Activated CD4-positive, CD25-positive, alpha-beta regulatory T cell treated with anti-CD3 and anti-CD28 coated beads, Interleukin-2, amount 50 U/mL, for 72 hours (primary cell): Measurements from ENCODE around the gene RBBP7.

Source experiments
- DNase-seq: peaks from one replicate; pipeline ENCODE4 v3.0.0; 2021

RBBP7 gene

DNA sequence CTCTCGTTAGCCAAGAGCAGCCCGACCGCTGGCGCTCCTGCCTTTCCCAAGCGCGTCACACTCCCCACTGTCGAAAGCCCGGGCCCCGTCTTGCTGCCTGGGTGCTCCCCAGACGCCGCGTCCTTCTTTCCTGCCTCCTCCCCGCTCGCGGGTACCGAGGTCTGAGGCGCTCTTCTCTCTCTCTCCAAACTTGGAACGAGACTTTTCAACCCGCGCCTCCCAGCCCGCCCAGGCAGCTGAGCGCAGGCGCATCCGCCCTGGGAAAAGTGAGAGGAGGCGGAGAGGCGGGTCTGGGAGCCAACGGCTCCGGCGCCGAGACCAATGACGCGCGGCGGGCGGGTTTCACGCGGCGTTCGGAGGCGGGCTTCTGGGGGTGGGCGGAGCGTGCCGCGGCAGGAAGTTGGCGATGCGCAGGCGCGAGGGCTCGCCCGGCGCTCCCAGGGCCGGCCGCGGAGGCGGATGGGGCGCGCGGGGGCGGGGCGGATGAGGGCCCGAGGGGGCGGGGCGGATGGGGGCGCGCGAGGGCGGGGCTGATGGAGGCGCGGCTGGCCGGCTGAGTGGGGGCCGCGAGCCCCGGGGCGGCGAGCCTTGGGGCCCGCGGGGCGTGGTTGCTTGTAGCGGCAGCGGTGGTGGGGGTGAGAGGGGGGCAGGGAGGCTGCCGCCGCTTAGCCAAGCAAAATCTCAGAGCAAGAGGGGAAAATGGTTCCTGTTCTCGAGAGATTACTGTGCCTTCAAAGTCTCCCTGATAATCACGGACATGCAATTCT is at the start of gene RBBP7:
RBBP7 (minus strand) TSS at position 268 of the 767 bp plus-strand sequence. CDS start 309 bp downstream, outside the sequence.
- DNase-seq: peak; percentile 96

DNA sequence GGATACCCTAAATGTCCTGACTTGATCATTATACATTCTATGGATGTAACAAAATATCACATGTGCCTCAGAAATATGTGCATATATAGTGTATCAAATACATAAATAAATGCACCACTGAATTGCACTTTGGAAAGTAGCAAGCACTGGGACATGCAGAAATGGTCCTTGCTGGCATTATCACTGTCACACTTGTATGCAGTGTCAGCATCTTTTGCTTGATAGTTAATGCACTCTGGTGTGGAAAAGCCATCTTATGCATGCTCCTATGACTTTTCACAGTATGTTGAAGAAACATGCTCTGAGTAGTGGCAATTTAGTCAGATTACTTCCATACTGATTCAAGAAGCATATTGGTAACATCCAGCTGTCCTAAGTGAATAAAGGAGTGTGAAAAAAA is 48.8 kb upstream of the RBBP7 start:
- no peak for DNase-seq

DNA sequence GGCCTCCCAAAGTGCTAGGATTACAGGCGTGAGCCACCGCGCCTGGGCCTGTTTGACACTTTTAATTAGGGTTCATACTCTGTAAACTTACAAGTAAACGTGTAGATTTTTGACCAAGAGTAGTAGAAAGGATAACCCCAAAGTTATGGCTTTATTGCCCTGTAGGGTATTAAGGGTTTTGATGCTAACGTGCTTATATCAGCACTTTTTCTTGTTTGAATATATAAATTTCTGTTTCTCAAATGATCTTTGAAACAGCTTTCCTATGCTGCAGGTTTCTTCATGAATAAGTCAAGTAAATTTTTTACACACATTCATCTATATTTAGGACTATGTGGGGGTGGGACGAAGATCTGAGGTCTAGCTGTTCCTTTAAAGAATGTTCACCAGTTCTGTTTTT is 47.0 kb upstream of the RBBP7 start:
- DNase-seq: no peak

DNA sequence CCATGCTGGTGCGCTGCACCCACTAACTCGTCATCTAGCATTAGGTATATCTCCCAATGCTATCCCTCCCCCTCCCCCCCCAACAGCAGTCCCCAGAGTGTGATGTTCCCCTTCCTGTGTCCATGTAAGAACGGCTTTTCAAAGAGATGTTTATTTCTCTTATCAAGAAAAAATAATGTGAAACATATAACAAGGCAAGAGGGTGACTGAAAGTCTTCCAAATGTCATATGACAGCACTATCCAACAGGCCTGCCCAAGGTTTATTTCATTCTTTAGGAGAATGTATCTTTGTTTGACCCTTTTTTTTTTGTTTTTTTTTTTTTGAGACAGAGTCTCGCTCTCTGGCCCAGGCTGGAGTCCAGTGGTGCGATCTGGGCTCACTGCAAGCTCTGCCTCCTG is 46.4 kb upstream of the RBBP7 start:
- DNase-seq: no peak

DNA sequence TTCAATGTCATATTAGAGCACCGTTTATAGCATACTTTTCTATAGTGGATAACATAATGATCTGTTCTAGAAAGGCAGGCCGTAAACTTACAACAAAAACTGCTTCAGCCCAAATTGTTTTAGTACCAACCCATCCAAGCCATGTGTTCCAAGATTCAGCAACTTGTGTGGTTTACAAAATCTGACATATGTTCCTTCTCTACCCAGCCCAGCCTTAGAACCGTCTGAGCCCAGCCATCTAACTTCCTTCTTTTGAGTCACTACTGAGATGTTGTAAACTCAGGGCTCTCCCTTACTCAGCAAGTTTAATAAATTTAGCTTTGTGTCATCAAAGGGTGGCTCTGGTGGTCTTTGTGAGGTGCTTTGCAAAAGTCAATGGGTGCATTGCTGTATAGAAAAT is 43.9 kb upstream of the RBBP7 start:
- no peak for DNase-seq

DNA sequence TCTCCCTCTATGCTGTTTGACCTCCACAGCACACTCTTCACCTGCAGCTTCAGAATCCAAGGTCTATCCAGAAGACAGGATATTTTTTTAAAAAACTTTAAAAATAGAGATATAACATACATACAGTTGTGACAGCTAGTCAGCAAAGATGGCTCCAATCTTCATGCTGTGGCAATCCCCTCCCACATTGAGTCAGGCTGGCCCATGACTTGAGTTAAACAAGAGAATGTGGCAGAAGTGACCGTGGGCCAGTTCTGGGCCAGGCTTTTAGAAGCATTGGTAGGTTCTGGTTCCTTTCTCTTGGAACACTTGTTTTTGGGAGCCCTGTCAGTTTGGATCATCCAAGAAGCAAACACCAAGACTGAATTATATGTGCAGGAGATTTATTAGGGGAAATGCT is 40.2 kb upstream of the RBBP7 start:
- DNase-seq: no peak

DNA sequence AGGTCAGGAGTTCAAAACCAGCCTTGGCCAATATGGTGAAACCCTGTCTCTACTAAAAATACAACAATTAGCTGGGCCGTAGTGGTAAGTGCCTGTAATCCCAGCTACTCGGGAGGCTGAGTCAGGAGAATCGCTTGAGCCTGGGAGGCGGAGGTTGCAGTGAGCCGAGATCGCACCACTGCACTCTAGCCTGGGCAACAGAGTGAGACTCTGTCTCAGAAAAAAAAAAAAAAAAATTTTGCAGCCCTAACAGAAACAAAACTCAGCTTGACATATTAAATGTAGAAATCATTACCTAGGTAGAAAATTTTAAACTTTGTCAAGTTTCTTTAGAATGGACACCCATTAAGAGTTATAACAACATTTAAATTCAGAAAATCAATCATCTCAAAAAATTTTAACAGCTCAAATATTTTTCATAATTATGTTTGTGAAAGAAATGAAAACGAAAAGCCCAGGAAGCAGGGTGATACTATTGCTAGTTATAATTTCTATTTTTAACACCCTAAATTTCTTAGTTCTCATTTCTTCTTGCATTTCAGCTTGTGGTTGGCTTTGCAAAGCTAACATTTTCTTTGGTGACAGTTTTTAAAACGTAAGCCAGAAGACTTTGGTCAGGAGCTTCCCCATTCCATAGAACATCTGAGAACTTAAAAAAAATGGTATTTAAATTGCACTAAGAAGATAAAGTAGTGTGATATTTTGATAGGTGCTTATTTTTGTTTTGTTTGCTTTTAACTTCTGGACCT is 33.3 kb upstream of the RBBP7 start:
- no peak for DNase-seq

DNA sequence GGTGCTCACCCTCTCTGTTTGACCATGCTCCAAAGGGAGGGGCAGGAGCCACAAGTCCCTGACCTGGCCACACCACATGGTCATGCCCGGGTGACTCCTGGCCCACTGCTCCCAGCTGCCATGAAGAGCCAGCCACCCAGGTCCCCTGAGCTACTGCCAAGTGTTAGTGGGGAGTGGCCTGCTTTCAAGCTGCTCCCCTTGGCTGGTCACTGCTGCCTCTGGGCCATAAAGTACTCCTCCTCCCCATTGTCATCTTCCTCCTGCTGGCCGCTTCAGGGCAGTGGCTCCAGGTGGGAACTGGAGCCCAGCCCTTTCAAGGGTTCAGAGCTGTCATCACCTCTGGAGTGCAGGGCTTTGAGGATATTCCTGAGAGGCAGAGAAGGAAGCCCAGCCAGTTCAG is 27.3 kb upstream of the RBBP7 start:
- no peak for DNase-seq

DNA sequence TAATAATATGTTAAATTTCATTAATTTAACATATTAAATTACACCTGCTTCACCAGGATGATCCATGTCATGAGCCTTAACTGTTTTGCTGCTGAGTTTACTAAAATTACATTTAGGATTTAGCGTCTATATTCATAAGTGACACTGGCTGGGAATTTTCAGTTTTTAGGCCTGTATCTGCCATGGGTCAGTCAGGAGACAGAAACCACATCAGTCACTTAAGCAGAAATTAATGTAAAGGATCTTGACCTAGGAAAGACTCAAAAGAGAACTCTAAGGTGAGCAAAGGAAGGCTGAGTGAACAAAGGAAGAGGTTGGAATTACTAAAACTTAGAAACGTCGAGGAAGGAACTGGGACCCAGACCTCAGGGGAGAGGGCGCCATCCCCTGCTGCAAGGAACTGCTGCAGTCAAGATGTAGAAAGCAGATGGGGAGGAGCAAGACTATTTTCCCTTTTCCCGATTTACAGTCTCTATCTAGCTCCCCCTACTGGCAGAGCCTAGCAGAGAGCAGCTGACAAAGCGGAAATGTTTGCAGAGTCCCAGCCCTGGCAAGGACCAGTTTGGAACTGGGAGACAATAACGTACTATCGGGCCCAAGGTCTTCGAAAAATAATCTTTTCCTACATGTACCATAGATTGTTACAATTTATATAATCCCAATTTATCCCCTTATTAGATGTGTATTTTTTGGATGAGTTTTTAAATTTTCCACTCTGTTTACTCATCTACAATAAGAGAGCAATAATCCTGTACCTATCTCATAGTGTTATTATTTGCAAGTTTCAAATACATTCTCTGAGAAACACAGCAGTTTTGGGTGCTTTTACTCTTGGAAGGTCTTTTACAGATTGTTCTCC is 22.6 kb upstream of the RBBP7 start:
- peak; percentile 40 for DNase-seq

DNA sequence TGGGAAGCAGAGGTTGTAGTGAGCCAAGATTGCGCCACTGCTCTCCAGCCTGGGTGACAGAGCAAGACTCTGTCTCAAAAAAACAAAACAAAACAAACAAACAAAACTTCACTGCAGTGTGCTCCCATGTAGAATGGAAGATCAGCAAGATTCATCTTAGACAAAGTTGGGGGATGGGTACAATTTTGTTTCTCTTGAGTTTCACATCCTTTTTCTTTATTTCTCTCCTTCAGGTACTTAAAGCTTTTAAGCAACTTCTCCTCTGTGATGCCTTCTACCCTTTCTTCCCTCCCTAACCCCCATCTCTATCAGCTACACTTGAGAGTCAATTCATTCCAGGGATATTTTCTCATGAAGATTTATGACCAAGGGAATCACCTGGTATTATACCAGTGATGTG is 15.5 kb upstream of the RBBP7 start:
- no peak for DNase-seq

DNA sequence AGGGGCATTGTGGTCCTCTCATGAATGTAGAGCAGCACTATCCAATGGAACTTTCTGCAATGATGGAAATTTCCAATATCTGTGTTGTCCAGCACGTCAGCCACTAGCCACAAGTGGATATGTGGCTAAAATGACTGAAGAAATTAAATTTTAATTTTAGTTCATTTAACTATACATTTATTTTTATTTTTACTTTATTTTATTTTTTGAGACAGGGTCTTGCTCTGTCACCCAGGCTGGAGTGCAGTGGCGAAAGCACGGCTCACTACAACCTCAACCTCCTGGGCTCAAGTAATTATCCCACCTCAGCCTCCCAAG is 13.3 kb upstream of the RBBP7 start:
- DNase-seq: no peak

DNA sequence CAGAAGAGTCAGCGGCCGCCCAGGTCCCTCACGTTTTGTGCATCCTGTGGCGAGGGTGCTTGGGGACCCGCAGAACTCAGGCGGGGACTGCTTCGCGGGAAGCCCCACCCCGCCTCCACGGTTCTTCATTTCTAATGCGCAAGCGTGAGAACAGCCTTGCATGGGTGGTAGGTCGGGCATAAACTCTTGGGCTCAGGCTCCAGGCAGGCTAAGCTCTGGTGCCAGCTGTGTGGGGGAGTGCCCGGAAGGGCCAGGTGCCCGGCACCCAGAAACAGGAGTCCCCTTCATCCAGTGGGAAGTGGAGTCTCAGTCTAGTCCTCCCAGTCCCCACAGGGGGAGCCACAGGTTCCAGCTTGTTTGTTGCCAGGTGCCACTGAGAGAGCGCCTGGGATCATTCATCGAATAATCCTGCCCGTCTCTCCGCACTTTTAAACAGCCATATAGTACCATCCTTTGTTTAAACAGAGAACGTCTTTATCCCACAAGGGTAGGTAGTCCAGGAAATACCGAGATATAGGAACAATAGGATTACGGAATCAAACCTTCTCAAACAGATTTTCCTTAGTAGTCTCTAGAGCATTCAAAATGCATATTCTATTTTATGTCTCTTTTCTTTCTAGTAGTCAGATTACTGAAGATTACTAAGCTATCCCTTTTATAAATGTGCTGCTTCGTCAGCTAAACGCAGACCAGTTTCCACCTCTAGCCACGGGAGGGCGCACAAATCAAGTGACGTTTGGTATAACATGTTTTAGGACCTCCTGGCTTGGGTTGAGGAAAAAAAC is 12.7 kb upstream of the RBBP7 start:
- DNase-seq: peak; percentile 62

DNA sequence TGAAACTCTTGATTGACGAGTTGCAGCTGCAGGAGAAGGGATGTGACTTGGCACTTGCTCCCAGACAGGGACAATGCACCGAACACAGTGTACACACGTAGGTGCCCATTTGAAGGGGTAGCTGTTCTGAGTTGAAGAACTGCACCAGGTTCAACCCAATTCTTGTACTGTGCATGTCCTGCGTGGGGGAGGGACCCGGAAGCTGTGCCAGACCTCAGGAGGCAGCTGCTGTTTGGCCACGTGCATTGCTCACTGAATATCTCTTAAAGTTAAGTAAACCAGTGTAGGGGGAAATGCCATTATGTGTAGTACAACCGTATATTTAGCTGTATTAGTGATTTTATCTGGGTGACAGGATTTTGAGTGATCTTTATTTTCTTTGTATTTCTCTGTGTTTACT is 12.0 kb upstream of the RBBP7 start:
- DNase-seq: no peak

DNA sequence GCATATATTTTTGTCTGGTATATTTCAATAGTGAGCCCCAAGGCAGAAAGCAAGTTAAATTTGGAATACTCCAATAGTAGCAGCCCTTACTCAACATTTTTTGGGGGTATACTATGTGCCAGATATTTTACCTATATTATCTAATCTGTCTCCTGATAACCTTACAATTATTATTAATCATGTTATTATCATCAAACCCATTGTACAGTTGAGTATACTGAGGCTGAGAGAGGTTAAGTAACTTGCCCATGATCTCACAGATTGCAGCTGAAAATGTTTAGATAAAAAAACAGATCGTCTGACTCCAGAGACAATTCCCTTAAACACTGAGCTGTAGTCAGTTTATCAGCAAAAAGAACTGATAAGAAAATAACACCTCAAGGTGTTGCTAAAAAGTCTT is 6.5 kb upstream of the RBBP7 start:
- DNase-seq: no peak

DNA sequence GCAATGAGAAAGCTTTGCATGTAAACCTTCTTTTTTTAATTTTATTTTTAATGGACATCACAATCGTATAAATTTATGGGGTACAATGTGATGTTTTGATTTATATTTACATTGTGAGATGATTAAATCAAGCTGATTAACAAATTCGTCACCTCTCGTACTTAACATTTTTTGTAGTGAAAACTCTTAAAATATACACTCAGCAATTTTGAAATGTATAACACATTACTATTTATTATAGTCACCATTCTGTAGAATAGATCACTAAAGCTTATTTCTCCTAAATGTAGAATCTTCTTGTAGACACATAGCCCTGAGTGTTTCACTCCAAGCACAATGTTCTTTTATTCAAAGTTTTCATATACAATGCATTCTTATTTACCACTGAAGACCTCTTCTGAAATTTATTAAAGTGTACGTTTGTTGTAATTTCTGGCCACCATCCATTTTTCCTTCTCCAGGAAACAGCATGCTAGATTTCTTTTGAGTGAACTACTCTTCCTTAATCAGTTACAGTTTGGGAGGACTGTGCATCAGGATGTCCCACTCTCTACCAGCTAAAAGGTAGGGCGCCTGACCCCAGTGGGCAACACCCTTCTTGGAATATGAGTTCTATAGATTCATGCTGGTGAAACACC is 4.4 kb upstream of the RBBP7 start:
- DNase-seq: no peak

DNA sequence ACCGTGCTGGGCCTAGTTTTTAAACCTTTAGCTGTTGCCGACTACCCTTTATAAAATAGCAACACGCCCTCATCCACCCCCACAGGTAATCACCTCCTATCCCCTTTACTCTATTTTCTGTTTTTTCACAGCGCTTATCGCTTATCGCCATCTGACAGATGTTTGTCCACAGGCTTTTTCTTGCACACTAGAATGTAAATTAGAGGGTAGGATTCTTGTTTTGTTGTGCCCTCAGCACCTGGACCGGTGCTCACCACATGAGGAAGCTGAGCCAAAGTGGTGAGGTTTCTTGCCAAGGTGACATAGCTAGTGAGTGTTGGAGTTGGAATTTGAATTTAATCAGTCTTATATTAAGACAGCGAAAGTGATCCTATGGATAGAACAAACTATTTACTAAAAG is 2.9 kb upstream of the RBBP7 start:
- no peak for DNase-seq

DNA sequence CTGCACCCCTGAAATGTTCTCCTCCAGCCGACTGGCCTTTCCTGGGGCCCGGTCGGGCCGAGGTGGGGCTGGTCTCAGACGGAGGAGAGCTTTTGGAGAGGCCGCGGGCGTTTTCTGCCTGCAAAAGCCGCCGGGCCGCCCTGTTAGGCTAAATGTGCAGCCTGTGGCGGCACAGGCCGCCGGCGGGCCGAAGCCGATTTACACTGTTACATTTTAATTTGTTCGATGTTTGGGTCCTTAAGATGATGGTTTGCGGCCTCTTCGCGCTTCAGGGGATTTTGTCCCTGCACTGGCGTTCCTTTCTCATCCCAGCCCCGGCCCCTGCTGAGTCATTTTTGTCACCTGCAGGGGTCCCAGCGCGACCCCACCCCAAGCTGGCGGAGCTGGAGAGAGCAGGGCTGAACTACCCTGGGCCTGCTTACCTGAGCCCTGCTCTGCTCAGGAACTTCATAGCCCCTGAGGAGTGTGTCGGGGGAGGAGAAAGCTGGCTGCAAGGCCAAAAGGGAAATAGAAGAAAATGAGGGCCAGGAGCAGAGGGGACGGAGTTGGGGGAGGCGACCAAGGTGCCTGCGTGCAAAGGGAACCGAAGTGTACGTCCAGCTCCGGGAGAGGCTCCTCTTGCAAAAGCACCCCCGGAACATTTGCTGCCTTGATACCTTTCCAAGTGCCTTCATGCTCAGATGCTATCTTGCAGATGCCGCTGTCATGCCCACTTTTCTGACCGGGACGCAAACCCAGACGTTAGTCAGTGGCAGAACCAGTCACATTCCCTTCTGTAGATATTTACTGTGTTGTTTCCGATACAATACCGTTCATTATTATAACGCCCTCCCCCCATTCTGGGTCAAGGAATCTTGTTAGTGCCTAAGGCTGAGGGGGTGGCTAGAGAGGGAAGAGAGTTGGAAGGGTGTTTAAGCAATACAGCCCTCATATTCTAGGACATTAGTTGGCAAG is 977 bp upstream of the RBBP7 start:
- no peak for DNase-seq

DNA sequence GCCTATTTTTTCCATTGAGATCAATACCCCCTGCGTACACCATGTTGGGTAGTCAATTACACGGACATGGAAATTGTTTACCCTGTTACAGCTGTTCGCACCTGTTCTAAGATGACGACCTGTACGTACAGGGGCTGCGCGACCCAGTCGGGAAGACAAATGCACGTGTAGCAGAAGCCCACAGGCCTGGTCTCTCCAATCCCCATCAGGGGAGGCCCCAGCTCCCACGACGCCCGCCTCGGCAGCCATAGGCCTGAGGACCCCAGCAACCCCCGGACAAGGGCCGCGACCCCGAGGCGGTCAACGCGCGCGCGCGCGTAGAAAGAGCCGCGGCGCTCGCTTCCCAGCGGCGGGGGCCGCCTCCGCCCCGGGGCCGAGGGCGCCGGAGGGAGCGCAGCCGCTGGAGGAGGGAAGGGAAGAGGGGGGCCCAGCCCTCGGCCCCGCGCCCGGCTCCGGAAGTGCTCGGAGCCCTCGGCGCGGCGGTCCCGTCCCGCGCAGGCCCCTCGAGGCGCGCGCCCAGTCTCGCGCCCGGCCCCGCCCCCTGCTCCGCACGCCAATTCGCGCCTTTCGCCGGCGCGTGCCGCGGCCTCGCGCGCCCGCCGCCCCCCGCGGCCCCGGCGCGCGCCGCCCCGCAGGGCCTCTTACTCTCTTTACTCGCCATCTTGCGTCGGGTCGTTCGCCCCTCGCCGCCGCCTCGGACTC is 618 bp downstream of the RBBP7 start:
- peak; percentile 49 for DNase-seq

DNA sequence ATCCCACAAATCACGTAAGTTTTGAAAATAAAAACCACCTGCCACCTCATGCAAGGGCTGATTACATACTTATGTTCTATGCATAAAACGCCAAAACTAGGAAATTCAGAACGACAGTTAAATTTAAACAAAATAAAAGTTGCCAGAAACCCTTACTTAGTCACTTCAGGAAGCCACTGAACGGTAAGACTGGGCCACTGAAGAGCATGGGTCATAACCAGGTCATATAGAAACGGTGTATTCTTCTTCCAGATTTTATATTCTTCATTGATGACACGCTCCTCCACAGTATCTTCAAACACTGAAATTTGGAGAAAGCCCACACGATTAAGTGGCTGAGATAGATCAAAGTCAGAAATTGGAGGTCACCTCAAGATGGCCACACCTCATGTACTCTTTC is 1.2 kb downstream of the RBBP7 start:
- DNase-seq: no peak

DNA sequence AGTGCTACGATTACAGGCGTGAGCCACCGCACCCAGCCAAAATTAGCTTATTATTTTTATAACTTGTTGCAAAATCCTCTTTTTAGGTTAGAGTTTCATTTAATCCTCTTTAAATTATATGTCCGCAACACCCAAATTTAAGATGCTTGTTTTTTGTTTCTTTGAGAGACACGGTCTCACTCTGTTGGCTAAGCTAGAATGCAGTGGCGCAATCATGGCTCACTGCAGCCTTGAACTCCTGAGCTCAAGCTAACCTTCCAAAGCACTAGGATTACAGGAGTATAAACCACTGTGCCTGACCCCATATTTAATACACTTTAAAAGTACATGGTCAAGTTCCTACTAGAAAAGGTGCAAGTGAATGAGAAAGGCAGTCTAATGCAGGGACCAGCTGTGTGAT is 2.2 kb downstream of the RBBP7 start:
- DNase-seq: no peak

DNA sequence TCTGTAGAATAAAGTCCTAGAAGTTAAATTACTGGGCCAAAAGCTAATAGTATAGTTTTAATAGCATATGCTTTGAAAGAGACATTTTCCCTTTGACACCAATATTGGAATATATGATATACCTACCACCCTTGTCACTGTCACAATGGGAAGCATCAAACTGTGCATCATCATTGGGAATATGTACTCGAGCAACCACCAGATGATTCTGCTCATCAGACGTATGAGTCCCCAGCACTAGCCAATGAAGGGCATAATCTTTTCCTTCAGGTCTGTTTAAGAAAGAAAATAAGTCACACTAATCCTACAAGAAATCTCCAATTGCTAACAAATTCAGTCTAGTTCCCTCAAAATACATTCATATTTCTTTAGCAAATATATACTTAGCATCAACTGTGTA is 7.3 kb downstream of the RBBP7 start:
- no peak for DNase-seq
